Measurements from ENCODE around the gene GLS. TPM values are rescaled to one million over a fixed set of nuclear protein-coding genes. Genes with fewer than 3 reads are reported as not detected.

Gene GLS
- total RNA-seq, 1 donor from 2014 or later = 131 TPM

DNA sequence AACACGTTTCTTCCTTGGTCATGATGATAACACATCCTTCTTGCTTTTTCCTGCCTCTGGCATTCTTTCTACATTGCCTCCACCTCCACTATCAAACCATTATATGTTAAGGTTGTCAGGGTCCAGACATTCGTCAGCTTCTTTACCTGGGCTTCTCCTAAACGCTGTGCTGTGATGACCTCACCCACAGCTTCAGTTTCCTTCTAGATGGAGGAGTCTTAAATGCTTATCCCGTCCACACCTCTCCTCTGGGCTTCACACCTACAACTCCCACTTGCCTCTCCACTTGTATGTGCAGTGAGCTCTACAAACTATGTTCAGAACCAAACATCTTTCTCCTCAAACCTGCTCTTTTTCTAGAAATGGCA lies 134.0 kb downstream of the GLS start:
- DNase-seq = no peak

Other genes with a start within 250 kb of the GLS start
- gene NAB1, start 231.7 kb upstream of the GLS start, total RNA-seq = 109 TPM
- gene STAT1, start 133.3 kb downstream of the GLS start, total RNA-seq = 55.0 TPM

All from tongue (tissue), 2 donors.